Right atrium auricular region (tissue), 2 donors: ENCODE data around the gene TRIM60. TPM values are rescaled to one million over a fixed set of nuclear protein-coding genes. Genes with fewer than 3 reads are reported as not detected.

Source experiments
- DNase-seq: peaks from one replicate; pipeline ENCODE4 v3.0.0-alpha.2; 2019; ENCODE audit warnings: low spot score
- H3K27ac ChIP-seq, 2 donors: fragments of 200-600 bp; sonication (generic); 1 replicate in 1 of 2; 2 replicates in 1 of 2; pipeline ENCODE4 v1.5.1; 2016 to 2019
- H3K27me3 ChIP-seq, 2 donors: fragments of 200-600 bp; sonication (generic); one replicate each; pipeline versions ENCODE4 v1.5.1 to v1.6.0; 2017 to 2019
- H3K36me3 ChIP-seq: fragments of 200-600 bp; sonication (generic); one replicate; pipeline ENCODE4 v1.5.1; 2016
- H3K4me1 ChIP-seq, 2 donors: fragments of 200-600 bp; sonication (generic); one replicate each; pipeline versions ENCODE4 v1.5.1 to v1.6.0; 2017 to 2019
- H3K4me3 ChIP-seq, 2 donors: fragments of 200-600 bp; sonication (generic); 1 replicate in 1 of 2; 2 replicates in 1 of 2; pipeline ENCODE4 v1.5.1; 2017 to 2019; ENCODE audit warnings: mild to moderate bottlenecking in 1 of 2, moderate library complexity in 1 of 2
- H3K9me3 ChIP-seq, 2 donors: fragments of 200-600 bp; sonication (generic); one replicate each; pipeline ENCODE4 v1.5.1; 2019
- total RNA-seq, 2 donors: library from RNA; depleted of rRNA; stranded (reverse); fragments of >200 nt; gene quantifications; one replicate each; pipeline ENCODE4 v1.1.0, GENCODE V29; 2016
- TF ChIP-seq, protein P1 (sequence below), 2 donors: fragments of 200-600 bp; sonication (generic); IDR thresholded peaks; one replicate each; pipeline ENCODE4 v1.5.1; 2019; ENCODE audit warnings: antibody characterized with exemption in 2 of 2

Gene TRIM60
- total RNA-seq, 2 donors from 2014 or later = not detected

DNA sequence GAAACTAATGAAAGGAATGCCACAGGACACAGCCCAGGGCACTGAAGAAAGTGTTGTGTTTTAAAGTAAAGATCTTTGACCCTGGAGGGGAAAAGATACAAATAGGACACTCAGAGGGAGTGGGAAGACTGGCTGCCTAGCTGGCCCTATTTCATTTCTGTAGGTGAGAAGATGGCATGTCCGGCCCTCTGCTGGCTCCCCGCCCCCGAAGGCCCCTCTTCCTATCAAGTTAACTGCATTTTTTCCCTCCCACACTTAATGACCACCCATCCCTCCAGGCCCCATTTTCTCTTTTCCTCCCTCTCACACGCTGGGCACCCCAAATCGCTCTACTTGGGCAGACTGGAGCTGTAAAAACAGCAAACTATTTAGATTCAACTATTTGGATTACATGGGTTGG is 16.4 kb downstream of the TRIM60 start:
- DNase-seq = no peak
- H3K9me3 ChIP-seq = no peaks in the 10 kb centered on the region
- H3K36me3 ChIP-seq = no peaks in the 10 kb centered on the region
- no peak overlapping the region for H3K4me3 ChIP-seq
- H3K27me3 ChIP-seq = no peaks in the 10 kb centered on the region
- TF ChIP-seq, protein P1, sequence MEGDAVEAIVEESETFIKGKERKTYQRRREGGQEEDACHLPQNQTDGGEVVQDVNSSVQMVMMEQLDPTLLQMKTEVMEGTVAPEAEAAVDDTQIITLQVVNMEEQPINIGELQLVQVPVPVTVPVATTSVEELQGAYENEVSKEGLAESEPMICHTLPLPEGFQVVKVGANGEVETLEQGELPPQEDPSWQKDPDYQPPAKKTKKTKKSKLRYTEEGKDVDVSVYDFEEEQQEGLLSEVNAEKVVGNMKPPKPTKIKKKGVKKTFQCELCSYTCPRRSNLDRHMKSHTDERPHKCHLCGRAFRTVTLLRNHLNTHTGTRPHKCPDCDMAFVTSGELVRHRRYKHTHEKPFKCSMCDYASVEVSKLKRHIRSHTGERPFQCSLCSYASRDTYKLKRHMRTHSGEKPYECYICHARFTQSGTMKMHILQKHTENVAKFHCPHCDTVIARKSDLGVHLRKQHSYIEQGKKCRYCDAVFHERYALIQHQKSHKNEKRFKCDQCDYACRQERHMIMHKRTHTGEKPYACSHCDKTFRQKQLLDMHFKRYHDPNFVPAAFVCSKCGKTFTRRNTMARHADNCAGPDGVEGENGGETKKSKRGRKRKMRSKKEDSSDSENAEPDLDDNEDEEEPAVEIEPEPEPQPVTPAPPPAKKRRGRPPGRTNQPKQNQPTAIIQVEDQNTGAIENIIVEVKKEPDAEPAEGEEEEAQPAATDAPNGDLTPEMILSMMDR (IDR thresholded peaks at IDR 0.05) = no peak
- no peaks in the 10 kb centered on the region for H3K4me1 ChIP-seq
- H3K27ac ChIP-seq = no peak overlapping the region

- TF ChIP-seq, protein P1 (IDR thresholded peaks at IDR 0.05) = no peak
- H3K4me3 ChIP-seq = no peak overlapping the region
- DNase-seq = no peak
- H3K36me3 ChIP-seq = no peaks in the 10 kb centered on the region
- H3K9me3 ChIP-seq = no peaks in the 10 kb centered on the region
- no peaks in the 10 kb centered on the region for H3K4me1 ChIP-seq
- no peak overlapping the region for H3K27ac ChIP-seq
- H3K27me3 ChIP-seq = no peaks in the 10 kb centered on the region
Measured at GRCh38 chr4:165052627-165053026, 20.8 kb downstream of the TRIM60 start.

DNA sequence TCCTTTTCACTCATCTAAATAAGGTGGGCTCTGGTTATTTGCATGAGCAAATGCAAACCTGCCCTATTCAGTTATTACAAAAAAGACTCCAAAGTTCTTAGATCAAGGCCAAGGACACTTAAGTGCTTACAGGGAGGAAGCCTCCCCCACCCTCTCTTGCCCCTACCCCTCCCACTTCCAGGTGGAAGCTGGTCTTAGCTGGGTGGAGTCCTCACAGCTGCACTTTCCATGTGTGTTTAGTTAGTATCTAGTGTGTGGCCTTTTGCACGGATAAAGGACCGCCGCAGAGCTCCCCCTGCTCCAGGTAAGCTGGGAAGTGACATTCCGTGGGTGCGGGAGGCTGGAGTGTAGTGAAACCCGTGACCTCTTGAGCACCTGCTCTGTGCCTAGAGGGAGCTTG is 21.8 kb downstream of the TRIM60 start, which contains the start of gene TRIM75:
Gene TRIM75, plus strand, starts transcription at position 222 of the 400 bp plus-strand sequence. CDS start 5,282 bp downstream, outside the sequence.
- H3K36me3 ChIP-seq = no peaks in the 10 kb centered on the region
- H3K4me1 ChIP-seq = no peaks in the 10 kb centered on the region
- H3K27ac ChIP-seq = no peak within 1 kb of the TSS

GRCh38 chr4:165055601-165056000 is 23.8 kb downstream of the TRIM60 start:
- no peak overlapping the region for H3K27ac ChIP-seq
- H3K4me1 ChIP-seq = no peaks in the 10 kb centered on the region
- no peaks in the 10 kb centered on the region for H3K36me3 ChIP-seq
- TF ChIP-seq, protein P1 (IDR thresholded peaks at IDR 0.05) = no peak
- H3K9me3 ChIP-seq = no peaks in the 10 kb centered on the region
- DNase-seq = no peak
- no peaks in the 10 kb centered on the region for H3K27me3 ChIP-seq
- no peak overlapping the region for H3K4me3 ChIP-seq

More for the DNA sequence above, 21.8 kb downstream of the TRIM60 start, which contains the start of gene TRIM75:
- H3K4me3 ChIP-seq = no peak within 1 kb of the TSS
- DNase-seq = no peak
- TF ChIP-seq, protein P1 (IDR thresholded peaks at IDR 0.05) = no peak
- no peaks in the 10 kb centered on the region for H3K9me3 ChIP-seq
- H3K27me3 ChIP-seq = no peaks in the 10 kb centered on the region

DNA sequence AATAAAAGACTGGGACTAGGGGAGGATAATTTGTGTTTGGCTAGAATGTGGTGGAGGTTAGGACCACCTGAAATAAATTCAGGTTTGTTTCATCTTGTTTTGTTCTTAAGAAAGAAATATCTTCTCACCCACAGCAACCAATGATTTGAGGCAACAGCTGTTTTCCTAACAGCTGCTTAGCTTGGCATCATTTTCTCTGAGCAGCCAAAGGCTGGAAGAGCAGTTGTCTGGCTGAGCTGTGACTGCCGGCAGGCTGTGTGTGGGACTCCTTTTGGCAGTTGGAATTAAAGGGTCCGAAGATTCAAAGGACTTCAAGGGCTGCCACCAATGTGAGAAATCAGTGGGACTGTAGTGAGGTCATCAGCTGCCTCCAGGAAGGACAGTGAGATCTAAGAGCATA is 26.9 kb downstream of the TRIM60 start:
- Histone ChIP-seq H3K36me3 (no peaks in the 10 kb centered on the region), H3K4me1 (no peaks in the 10 kb centered on the region), H3K4me3 (no peak overlapping the region), H3K9me3 (no peaks in the 10 kb centered on the region), H3K27ac (no peak overlapping the region), H3K27me3 (no peaks in the 10 kb centered on the region)
- no peak for DNase-seq
- TF ChIP-seq, protein P1 (IDR thresholded peaks at IDR 0.05) = no peak

DNA sequence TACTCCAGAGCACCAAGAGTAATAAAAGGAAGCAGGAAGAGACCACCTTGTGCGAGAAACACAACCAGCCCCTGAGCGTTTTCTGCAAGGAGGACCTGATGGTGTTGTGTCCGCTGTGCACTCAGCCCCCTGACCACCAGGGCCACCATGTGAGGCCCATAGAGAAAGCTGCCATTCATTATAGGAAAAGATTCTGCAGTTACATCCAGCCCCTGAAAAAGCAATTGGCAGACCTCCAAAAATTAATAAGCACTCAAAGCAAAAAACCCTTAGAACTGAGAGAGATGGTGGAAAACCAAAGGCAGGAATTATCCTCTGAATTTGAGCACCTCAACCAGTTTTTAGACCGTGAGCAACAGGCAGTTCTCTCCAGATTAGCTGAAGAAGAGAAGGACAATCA is 27.6 kb downstream of the TRIM60 start:
- TF ChIP-seq, protein P1 (IDR thresholded peaks at IDR 0.05) = no peak
- no peak overlapping the region for H3K27ac ChIP-seq
- no peak for DNase-seq
- H3K4me3 ChIP-seq = no peak overlapping the region
- H3K9me3 ChIP-seq = no peaks in the 10 kb centered on the region
- no peaks in the 10 kb centered on the region for H3K36me3 ChIP-seq
- no peaks in the 10 kb centered on the region for H3K4me1 ChIP-seq
- no peaks in the 10 kb centered on the region for H3K27me3 ChIP-seq
